ENCODE measurements around the gene RAP2C.
"Not testable (repeated sequence)": the region's sequence is repeated elsewhere in the genome, so short reads cannot be mapped to it uniquely, and the experiment has no call there.

The RAP2C gene

GRCh38 chrX:132180929-132181328 lies 38.3 kb downstream of the RAP2C start:
- no peak for TF ChIP-seq CTCF (conservative IDR thresholded peaks at IDR 0.05)
- peak overlapping the region; percentile 1; the same call in 1 of the 2 replicates for H3K27ac ChIP-seq

GRCh38 chrX:132173647-132174046 lies 45.6 kb downstream of the RAP2C start:
- no peak for TF ChIP-seq CTCF (conservative IDR thresholded peaks at IDR 0.05)
- no peak overlapping the region for H3K27ac ChIP-seq

GRCh38 chrX:132171881-132172280 lies 47.4 kb downstream of the RAP2C start:
- no peak for TF ChIP-seq CTCF (conservative IDR thresholded peaks at IDR 0.05)
- no peak overlapping the region for H3K27ac ChIP-seq

GRCh38 chrX:132171478-132171877 lies 47.8 kb downstream of the RAP2C start:
- no peak for TF ChIP-seq CTCF (conservative IDR thresholded peaks at IDR 0.05)
- no peak overlapping the region for H3K27ac ChIP-seq

- no peak overlapping the region for H3K27ac ChIP-seq
- no peak for TF ChIP-seq CTCF (conservative IDR thresholded peaks at IDR 0.05)
Observed at GRCh38 chrX:132169554-132169953, 49.7 kb downstream of the RAP2C start.

GRCh38 chrX:132165651-132166050 lies 53.6 kb downstream of the RAP2C start:
- H3K27ac ChIP-seq = no peak overlapping the region
- TF ChIP-seq CTCF (conservative IDR thresholded peaks at IDR 0.05) = no peak

GRCh38 chrX:132165005-132165404 lies 54.2 kb downstream of the RAP2C start:
- H3K27ac ChIP-seq = no peak overlapping the region
- TF ChIP-seq CTCF (conservative IDR thresholded peaks at IDR 0.05) = no peak

- not testable (repeated sequence) for H3K27ac ChIP-seq
Observed at GRCh38 chrX:132163094-132163493, 56.2 kb downstream of the RAP2C start.
